Femur (tissue), 1 donor: ENCODE results near the gene RAB3B.

Source experiments
- DNase-seq: peaks from one replicate; pipeline ENCODE4 v3.0.0-alpha.2; 2017

The RAB3B gene

GRCh38 chr1:51955797-51956527, 34.5 kb downstream of the RAB3B start:
- DNase-seq = no peak

- no peak for DNase-seq
These were observed 35.7 kb downstream of the RAB3B start for GRCh38 chr1:51954783-51955182.

- DNase-seq = no peak
These were observed 37.4 kb downstream of the RAB3B start for GRCh38 chr1:51953079-51953478.

- DNase-seq = no peak
These were observed 37.9 kb downstream of the RAB3B start for GRCh38 chr1:51952638-51953037.

GRCh38 chr1:51950701-51951100, 39.8 kb downstream of the RAB3B start:
- no peak for DNase-seq

GRCh38 chr1:51949014-51949702, 41.3 kb downstream of the RAB3B start:
- no peak for DNase-seq

GRCh38 chr1:51948491-51948915, 42.0 kb downstream of the RAB3B start:
- DNase-seq = no peak

- DNase-seq = no peak
These were observed 44.2 kb downstream of the RAB3B start for GRCh38 chr1:51946300-51946699.

GRCh38 chr1:51945591-51945990, 44.9 kb downstream of the RAB3B start:
- DNase-seq = no peak

- DNase-seq = no peak
These were observed 48.2 kb downstream of the RAB3B start for GRCh38 chr1:51942281-51942680.

GRCh38 chr1:51941528-51941927, 49.0 kb downstream of the RAB3B start:
- DNase-seq = no peak

GRCh38 chr1:51937112-51937511, 53.4 kb downstream of the RAB3B start:
- DNase-seq = no peak

GRCh38 chr1:51936531-51936930, 54.0 kb downstream of the RAB3B start:
- DNase-seq = no peak

GRCh38 chr1:51933344-51933743, 57.2 kb downstream of the RAB3B start:
- no peak for DNase-seq

GRCh38 chr1:51930329-51930728, 60.2 kb downstream of the RAB3B start:
- DNase-seq = no peak

GRCh38 chr1:51928896-51929295, 61.6 kb downstream of the RAB3B start:
- DNase-seq = no peak

GRCh38 chr1:51927029-51927428, 63.5 kb downstream of the RAB3B start:
- no peak for DNase-seq

GRCh38 chr1:51926171-51926812, 64.2 kb downstream of the RAB3B start:
- no peak for DNase-seq

GRCh38 chr1:51924455-51924854, 66.0 kb downstream of the RAB3B start:
- DNase-seq = no peak

GRCh38 chr1:51922040-51922439, 68.5 kb downstream of the RAB3B start:
- no peak for DNase-seq

GRCh38 chr1:51920130-51920529, 70.4 kb downstream of the RAB3B start:
- no peak for DNase-seq

- no peak for DNase-seq
These were observed 70.8 kb downstream of the RAB3B start for GRCh38 chr1:51919684-51920083.

GRCh38 chr1:51916587-51917405, 73.7 kb downstream of the RAB3B start:
- no peak for DNase-seq
